Breast epithelium (tissue), 4 donors: Measurements from ENCODE around the gene LMBR1. TPM values are rescaled to one million over a fixed set of nuclear protein-coding genes. Genes with fewer than 3 reads are reported as not detected.
"Not testable (repeated sequence)": the region's sequence is repeated elsewhere in the genome, so short reads cannot be mapped to it uniquely, and the experiment has no call there.

Source experiments
- DNase-seq, 2 donors: peaks; one replicate each; pipeline ENCODE4 v3.0.0-alpha.2; 2019; ENCODE audit warnings: low spot score in 2 of 2
- H3K27ac ChIP-seq, 2 donors: fragments of 200-600 bp; sonication (generic) in 1 of 2; one replicate each; pipeline ENCODE4 v1.5.1; 2016 to 2019; ENCODE audit warnings: mild to moderate bottlenecking in 1 of 2
- H3K27me3 ChIP-seq, 2 donors: fragments of 200-600 bp; sonication (generic) in 1 of 2; one replicate each; pipeline versions ENCODE4 v1.5.1 to v1.6.0; 2017 to 2019; ENCODE audit warnings: control low read depth in 1 of 2, mild to moderate bottlenecking in 1 of 2
- H3K36me3 ChIP-seq: fragments of 200-600 bp; one replicate; pipeline ENCODE4 v1.5.1; 2019
- H3K4me1 ChIP-seq, 2 donors: fragments of 200-600 bp; sonication (generic); one replicate each; pipeline ENCODE4 v1.5.1; 2016 to 2019; ENCODE audit warnings: control low read depth in 1 of 2
- H3K4me3 ChIP-seq, 3 donors: fragments of 200-600 bp; sonication (generic); 1 replicate in 2 of 3; 2 replicates in 1 of 3; pipeline ENCODE4 v1.5.1; 2016 to 2019; ENCODE audit warnings: mild to moderate bottlenecking in 3 of 3, moderate library complexity in 2 of 3
- H3K9me3 ChIP-seq, 2 donors: fragments of 200-600 bp; sonication (generic) in 1 of 2; one replicate each; pipeline ENCODE4 v1.5.1; 2016 to 2019; ENCODE audit warnings: control low read depth in 1 of 2
- POLR2A ChIP-seq: fragments of 450-650 bp; IDR thresholded peaks from one replicate; pipeline ENCODE4 v1.6.1; 2016; ENCODE audit warnings: antibody characterized with exemption, mild to moderate bottlenecking, moderate library complexity
- POLR2AphosphoS5 ChIP-seq, 3 donors: sonication (generic); formaldehyde crosslinking; IDR thresholded peaks; one replicate each; pipeline ENCODE4 v1.6.1; 2017; ENCODE audit warnings: antibody characterized with exemption in 3 of 3
- intact Hi-C: fragments of 100-400 bp; cut with DNase I; formaldehyde crosslinking; loops from one replicate; pipeline ENCODE4 v1.15.1; 2023; ENCODE audit warnings: low total_unique reads
- total RNA-seq, 3 donors: library from RNA; depleted of rRNA; stranded (reverse); fragments of >200 nt; gene quantifications; one replicate each; pipeline ENCODE4 v1.1.0, GENCODE V29; 2016
- TF ChIP-seq, protein P1 (sequence below), 3 donors: fragments of 450-650 bp; IDR thresholded peaks; one replicate each; pipeline ENCODE4 v1.5.1; 2016 to 2017; ENCODE audit warnings: antibody characterized with exemption in 3 of 3, mild to moderate bottlenecking in 3 of 3, moderate library complexity in 3 of 3

The LMBR1 gene
- total RNA-seq, 3 donors from 2014 or later: 69.0 to 90.6 (median 88.8) TPM

DNA sequence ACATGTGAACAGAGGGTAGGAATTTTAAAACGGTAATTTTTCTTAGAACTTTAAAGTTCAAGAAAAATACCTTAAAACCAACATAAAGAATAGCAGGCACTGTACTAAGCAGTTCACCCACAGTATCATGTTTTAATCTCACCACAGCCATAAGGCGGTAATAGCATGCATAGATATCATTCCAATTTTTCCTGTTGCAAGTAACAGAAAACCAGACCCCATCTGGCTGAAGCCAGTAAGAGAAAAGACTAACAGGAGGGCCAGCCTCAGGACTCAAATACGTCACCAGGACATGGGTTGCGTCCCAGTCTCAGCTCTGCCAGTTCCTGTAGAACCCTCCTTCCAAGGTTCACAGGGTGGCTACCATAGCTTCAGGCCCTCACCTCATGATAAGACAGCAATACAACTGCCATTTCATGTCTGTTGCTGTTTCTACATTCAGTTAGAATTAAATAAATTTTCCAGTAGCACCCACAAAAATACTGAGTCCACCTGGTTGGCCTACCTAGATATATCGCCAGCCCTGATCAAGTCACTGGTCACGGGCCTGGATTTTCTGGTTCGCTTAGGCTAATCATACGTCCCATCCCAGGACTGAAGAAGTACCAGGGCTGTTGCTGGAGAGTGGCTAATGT is 254.4 kb downstream of the LMBR1 start:
- H3K4me3 ChIP-seq: no peak overlapping the region
- H3K27me3 ChIP-seq: peaks cover 0 to 4% of the 10 kb centered on the region in 2 donors
- H3K9me3 ChIP-seq: no peaks in the 10 kb centered on the region
- intact Hi-C loops: no loop called here
- H3K36me3 ChIP-seq: no peaks in the 10 kb centered on the region
- no peaks in the 10 kb centered on the region for H3K4me1 ChIP-seq
- no peak for DNase-seq
- no peak for TF ChIP-seq POLR2AphosphoS5 (IDR thresholded peaks at IDR 0.05)
- no peak for TF ChIP-seq POLR2A
- TF ChIP-seq, protein P1, sequence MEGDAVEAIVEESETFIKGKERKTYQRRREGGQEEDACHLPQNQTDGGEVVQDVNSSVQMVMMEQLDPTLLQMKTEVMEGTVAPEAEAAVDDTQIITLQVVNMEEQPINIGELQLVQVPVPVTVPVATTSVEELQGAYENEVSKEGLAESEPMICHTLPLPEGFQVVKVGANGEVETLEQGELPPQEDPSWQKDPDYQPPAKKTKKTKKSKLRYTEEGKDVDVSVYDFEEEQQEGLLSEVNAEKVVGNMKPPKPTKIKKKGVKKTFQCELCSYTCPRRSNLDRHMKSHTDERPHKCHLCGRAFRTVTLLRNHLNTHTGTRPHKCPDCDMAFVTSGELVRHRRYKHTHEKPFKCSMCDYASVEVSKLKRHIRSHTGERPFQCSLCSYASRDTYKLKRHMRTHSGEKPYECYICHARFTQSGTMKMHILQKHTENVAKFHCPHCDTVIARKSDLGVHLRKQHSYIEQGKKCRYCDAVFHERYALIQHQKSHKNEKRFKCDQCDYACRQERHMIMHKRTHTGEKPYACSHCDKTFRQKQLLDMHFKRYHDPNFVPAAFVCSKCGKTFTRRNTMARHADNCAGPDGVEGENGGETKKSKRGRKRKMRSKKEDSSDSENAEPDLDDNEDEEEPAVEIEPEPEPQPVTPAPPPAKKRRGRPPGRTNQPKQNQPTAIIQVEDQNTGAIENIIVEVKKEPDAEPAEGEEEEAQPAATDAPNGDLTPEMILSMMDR (IDR thresholded peaks at IDR 0.05): no peak
- no peak overlapping the region for H3K27ac ChIP-seq

- H3K27ac ChIP-seq, H3K9me3 ChIP-seq, H3K36me3 ChIP-seq, H3K27me3 ChIP-seq, H3K4me3 ChIP-seq, DNase-seq, intact Hi-C loops, H3K4me1 ChIP-seq: not testable (repeated sequence)
These were observed 255.9 kb downstream of the LMBR1 start for GRCh38 chr7:156637093-156637492.

- Histone ChIP-seq H3K4me3 (no peak overlapping the region), H3K9me3 (peaks cover 0 to under 1% of the 10 kb centered on the region in 2 donors), H3K27me3 (peaks cover 0 to 4% of the 10 kb centered on the region in 2 donors), H3K36me3 (no peaks in the 10 kb centered on the region), H3K4me1 (no peaks in the 10 kb centered on the region), H3K27ac (no peak overlapping the region)
- intact Hi-C loops: no loop called here
- no peak for DNase-seq
- TF ChIP-seq, protein P1 (IDR thresholded peaks at IDR 0.05): no peak
- TF ChIP-seq POLR2AphosphoS5 (IDR thresholded peaks at IDR 0.05) (no peak), POLR2A (no peak)
These were observed 257.2 kb downstream of the LMBR1 start for GRCh38 chr7:156635529-156636385.

GRCh38 chr7:156634117-156634516 is 258.9 kb downstream of the LMBR1 start:
- no peak for DNase-seq
- TF ChIP-seq POLR2A (no peak), POLR2AphosphoS5 (IDR thresholded peaks at IDR 0.05) (no peak)
- TF ChIP-seq, protein P1 (IDR thresholded peaks at IDR 0.05): no peak
- Histone ChIP-seq H3K9me3 (peaks cover 11 to 17% of the 10 kb centered on the region in 2 donors), H3K36me3 (no peaks in the 10 kb centered on the region), H3K27ac (no peak overlapping the region), H3K4me1 (no peaks in the 10 kb centered on the region), H3K4me3 (no peak overlapping the region), H3K27me3 (no peaks in the 10 kb centered on the region)
- intact Hi-C loops: no loop called here

DNA sequence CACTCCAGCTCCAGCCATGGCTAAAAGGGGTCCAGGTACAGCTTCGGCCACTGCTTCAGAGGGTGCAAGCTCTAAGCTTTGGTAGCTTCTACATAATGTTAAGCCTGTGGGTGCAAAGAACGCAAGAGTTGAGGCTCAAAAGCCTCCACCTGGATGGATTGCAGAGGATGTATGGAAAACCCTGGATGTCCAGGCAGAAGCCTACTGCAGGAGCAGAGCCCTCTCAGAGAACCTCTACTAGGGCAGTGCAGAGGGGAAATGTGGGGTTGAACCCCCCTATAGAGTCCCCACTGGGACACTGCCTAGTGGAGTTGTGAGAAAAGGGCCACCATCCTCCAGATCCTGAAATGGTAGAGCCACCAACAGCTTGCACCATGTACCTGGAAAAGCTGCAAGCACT is 263.1 kb downstream of the LMBR1 start:
- TF ChIP-seq, protein P1 (IDR thresholded peaks at IDR 0.05): no peak
- TF ChIP-seq POLR2AphosphoS5 (IDR thresholded peaks at IDR 0.05) (no peak), POLR2A (no peak)
- Histone ChIP-seq H3K27ac (no peak overlapping the region), H3K27me3 (no peaks in the 10 kb centered on the region), H3K9me3 (peaks cover 26 to 29% of the 10 kb centered on the region in 2 donors), H3K36me3 (no peaks in the 10 kb centered on the region), H3K4me3 (no peak overlapping the region), H3K4me1 (no peaks in the 10 kb centered on the region)
- no peak for DNase-seq
- intact Hi-C loops: no loop called here
